Measurements from ENCODE around the gene AMFR.

- TF ChIP-seq EZH2 (IDR thresholded peaks at IDR 0.05; ENCODE audit: low read length): no peak
- TF ChIP-seq CTCF (optimal IDR thresholded peaks at IDR 0.05 in 1 of 3, IDR thresholded peaks at IDR 0.05 in 1 of 3, conservative IDR thresholded peaks at IDR 0.05 in 1 of 3; ENCODE audit: extremely low read depth in 1 of 3, insufficient read depth in 2 of 3, low read length in 3 of 3): no peak
Observed at GRCh38 chr16:56468800-56469199, 43.5 kb upstream of the AMFR start.

Measured in keratinocyte (primary cell).